Measurements from ENCODE around the gene MYO1D. TPM values are rescaled to one million over a fixed set of nuclear protein-coding genes. Genes with fewer than 3 reads are reported as not detected.

Gene MYO1D
- total and polyA plus RNA-seq, 2 donors (not counting 3 experiments of a cell fraction or from before 2014, with no cell fraction given): 37.8 to 85.5 TPM

DNA sequence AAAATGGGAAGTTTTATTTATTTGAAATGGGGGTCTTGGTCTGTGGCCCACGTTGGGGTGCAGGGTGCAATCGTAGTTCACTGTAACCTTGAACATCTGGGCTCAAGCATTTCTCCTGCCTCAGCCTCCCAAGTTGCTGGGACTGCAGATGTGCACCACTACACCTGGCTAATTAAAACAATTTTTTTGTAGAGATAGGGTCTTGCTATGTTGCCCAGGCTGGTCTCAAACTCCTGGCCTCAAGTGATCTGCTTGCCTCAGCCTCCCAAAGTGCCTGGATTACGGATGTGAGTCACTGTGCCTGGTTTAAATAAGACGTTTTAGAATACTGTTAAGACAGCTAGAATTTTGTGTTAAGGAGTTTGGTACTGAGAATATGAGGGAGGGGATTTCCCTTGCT is 416.9 kb downstream of the MYO1D start:
- peaks cover 11% of the 10 kb centered on the region for H4K20me1 ChIP-seq (replicated peaks; ENCODE audit: control insufficient read depth, extremely low read depth, insufficient read depth, low read length)
- peaks cover 18 to 23% of the 10 kb centered on the region in 2 experiments for H3K36me3 ChIP-seq (ENCODE audit: control insufficient read depth in 2 of 2, extremely low read depth in 1 of 2, insufficient read depth in 2 of 2, low read length in 2 of 2)
- H3K27ac ChIP-seq (ENCODE audit: insufficient read depth, low read depth, low read length): no peak overlapping the region
- dilution Hi-C loops (cut with MboI; ENCODE audit: extremely low pct_ligation_motif_present, low sequenced_read_pairs): no loop called here
- no peak overlapping the region for H3K9ac ChIP-seq (replicated peaks; ENCODE audit: extremely low read depth, insufficient read depth, low read length)
- no peaks in the 10 kb centered on the region for H3K27me3 ChIP-seq (ENCODE audit: control insufficient read depth in 2 of 2, insufficient read depth in 2 of 2, low read length in 2 of 2)
- TF ChIP-seq POLR2AphosphoS5 (IDR thresholded peaks at IDR 0.05; ENCODE audit: insufficient read depth, low read depth, low read length): no peak
- TF ChIP-seq EZH2 (IDR thresholded peaks at IDR 0.05; ENCODE audit: borderline replicate concordance, low read depth, low read length, severe bottlenecking): no peak
- no peak for TF ChIP-seq JUN (IDR thresholded peaks at IDR 0.05; ENCODE audit: borderline replicate concordance, insufficient read depth, insufficient read length, low read depth)
- TF ChIP-seq POLR2A (IDR thresholded peaks at IDR 0.05; ENCODE audit: low read depth, low read length): no peak
- TF ChIP-seq, protein P1, sequence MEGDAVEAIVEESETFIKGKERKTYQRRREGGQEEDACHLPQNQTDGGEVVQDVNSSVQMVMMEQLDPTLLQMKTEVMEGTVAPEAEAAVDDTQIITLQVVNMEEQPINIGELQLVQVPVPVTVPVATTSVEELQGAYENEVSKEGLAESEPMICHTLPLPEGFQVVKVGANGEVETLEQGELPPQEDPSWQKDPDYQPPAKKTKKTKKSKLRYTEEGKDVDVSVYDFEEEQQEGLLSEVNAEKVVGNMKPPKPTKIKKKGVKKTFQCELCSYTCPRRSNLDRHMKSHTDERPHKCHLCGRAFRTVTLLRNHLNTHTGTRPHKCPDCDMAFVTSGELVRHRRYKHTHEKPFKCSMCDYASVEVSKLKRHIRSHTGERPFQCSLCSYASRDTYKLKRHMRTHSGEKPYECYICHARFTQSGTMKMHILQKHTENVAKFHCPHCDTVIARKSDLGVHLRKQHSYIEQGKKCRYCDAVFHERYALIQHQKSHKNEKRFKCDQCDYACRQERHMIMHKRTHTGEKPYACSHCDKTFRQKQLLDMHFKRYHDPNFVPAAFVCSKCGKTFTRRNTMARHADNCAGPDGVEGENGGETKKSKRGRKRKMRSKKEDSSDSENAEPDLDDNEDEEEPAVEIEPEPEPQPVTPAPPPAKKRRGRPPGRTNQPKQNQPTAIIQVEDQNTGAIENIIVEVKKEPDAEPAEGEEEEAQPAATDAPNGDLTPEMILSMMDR (IDR thresholded peaks at IDR 0.05; ENCODE audit: extremely low read depth in 1 of 2, insufficient read depth in 1 of 2, low read depth in 1 of 2, low read length in 2 of 2): no peak
- TF ChIP-seq GATA2 (IDR thresholded peaks at IDR 0.05; ENCODE audit: insufficient read depth, insufficient read length, low read depth, low read length): no peak
- TF ChIP-seq FOS (IDR thresholded peaks at IDR 0.05; ENCODE audit: borderline replicate concordance, insufficient read depth, low read length): no peak
- TF ChIP-seq MYC (IDR thresholded peaks at IDR 0.05; ENCODE audit: low read depth, low read length): no peak
- TF ChIP-seq, protein P2, sequence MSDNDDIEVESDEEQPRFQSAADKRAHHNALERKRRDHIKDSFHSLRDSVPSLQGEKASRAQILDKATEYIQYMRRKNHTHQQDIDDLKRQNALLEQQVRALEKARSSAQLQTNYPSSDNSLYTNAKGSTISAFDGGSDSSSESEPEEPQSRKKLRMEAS (IDR thresholded peaks at IDR 0.05; ENCODE audit: insufficient read depth, insufficient read length): no peak
- peaks cover 62% of the 10 kb centered on the region for H3K79me2 ChIP-seq (ENCODE audit: control insufficient read depth, insufficient read depth, low read length)
- intact Hi-C loops (cut with micrococcal nuclease): no loop called here
- H3K4me3 ChIP-seq (replicated peaks in 1 of 3; ENCODE audit: insufficient read depth in 1 of 3, low read depth in 1 of 3, low read length in 3 of 3): no peak overlapping the region
- ChIA-PET CTCF (interaction anchor here (3.8 kb wide), 1 partner anchor 294 kb away, joined by 37 read pairs; no protein-coding TSS in a partner anchor), POLR2A (no interaction called here)
- DNase-seq (ENCODE audit: low read depth, low spot score) (no peak), FAIRE-seq (no peak)
- no peaks in the 10 kb centered on the region for H3K4me1 ChIP-seq (ENCODE audit: control insufficient read depth, extremely low read depth, insufficient read depth, low read length)
- H3K9me3 ChIP-seq (replicated peaks; ENCODE audit: control insufficient read depth, insufficient read depth, low read length): no peaks in the 10 kb centered on the region
- no TSS peak for BruUV-seq (replicated peaks)
- H2AFZ ChIP-seq (ENCODE audit: low read depth, low read length): no peak overlapping the region
- no peaks in the 10 kb centered on the region for H3K9me1 ChIP-seq (replicated peaks; ENCODE audit: control insufficient read depth, extremely low read depth, insufficient read depth, low read length)
- H3K4me2 ChIP-seq (ENCODE audit: insufficient read depth, low read length): no peak overlapping the region
